ENCODE measurements around the gene FGFR4. TPM values are rescaled to one million over a fixed set of nuclear protein-coding genes. Genes with fewer than 3 reads are reported as not detected.

FGFR4 gene
- total RNA-seq = 1.2 and 1.5 TPM in 2 replicates
- 2.7 TPM for total RNA-seq (2013)
- polyA plus RNA-seq = 2.7 and 3.4 TPM in 2 replicates
- 1.4 and 2.1 TPM in 2 replicates for polyA minus RNA-seq

GRCh38 chr5:177086654-177087397 is at the start of gene FGFR4:
FGFR4 (plus strand) TSS chr5:177086915; CDS start chr5:177089603, 2,688 bp downstream.
- peak; percentile 88 for DNase-seq
- H3K4me2 ChIP-seq (replicated peaks; ENCODE audit: low read depth, low read length, poor library complexity, severe bottlenecking) = peak within 1 kb of the TSS; percentile 93
- H3K27ac ChIP-seq (ENCODE audit: low read length in 2 of 2) = no peak within 1 kb of the TSS
- no peaks in the 10 kb centered on the region for H3K79me2 ChIP-seq (ENCODE audit: control insufficient read depth, insufficient read depth, low read length)
- 2% methylated on average over 54 of the region's 68 CpGs for WGBS (ENCODE audit: insufficient coverage)
- TF ChIP-seq EZH2 (IDR thresholded peaks at IDR 0.05; ENCODE audit: borderline replicate concordance, insufficient read depth, low read depth, low read length, poor library complexity, severe bottlenecking) = no peak
- TF ChIP-seq, protein P1, sequence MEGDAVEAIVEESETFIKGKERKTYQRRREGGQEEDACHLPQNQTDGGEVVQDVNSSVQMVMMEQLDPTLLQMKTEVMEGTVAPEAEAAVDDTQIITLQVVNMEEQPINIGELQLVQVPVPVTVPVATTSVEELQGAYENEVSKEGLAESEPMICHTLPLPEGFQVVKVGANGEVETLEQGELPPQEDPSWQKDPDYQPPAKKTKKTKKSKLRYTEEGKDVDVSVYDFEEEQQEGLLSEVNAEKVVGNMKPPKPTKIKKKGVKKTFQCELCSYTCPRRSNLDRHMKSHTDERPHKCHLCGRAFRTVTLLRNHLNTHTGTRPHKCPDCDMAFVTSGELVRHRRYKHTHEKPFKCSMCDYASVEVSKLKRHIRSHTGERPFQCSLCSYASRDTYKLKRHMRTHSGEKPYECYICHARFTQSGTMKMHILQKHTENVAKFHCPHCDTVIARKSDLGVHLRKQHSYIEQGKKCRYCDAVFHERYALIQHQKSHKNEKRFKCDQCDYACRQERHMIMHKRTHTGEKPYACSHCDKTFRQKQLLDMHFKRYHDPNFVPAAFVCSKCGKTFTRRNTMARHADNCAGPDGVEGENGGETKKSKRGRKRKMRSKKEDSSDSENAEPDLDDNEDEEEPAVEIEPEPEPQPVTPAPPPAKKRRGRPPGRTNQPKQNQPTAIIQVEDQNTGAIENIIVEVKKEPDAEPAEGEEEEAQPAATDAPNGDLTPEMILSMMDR (IDR thresholded peaks at IDR 0.05) = peak; percentile 83
- POLR2A ChIA-PET = no interaction called here
- peaks cover 23% of the 10 kb centered on the region for H3K4me1 Mint-ChIP-seq
- CTCF ChIA-PET = interaction anchor here (0.6 to 6.8 kb wide), 6 partner anchors 15 to 257 kb away, joined by 3 to 77 read pairs (median 4); no protein-coding TSS in a partner anchor
- no peaks in the 10 kb centered on the region for H3K36me3 ChIP-seq (replicated peaks in 1 of 2; ENCODE audit: control extremely low read depth in 1 of 2, control insufficient read depth in 1 of 2, extremely low read depth in 1 of 2, insufficient read depth in 2 of 2, low read length in 1 of 2)
- H3K27me3 ChIP-seq (replicated peaks in 1 of 4; ENCODE audit: control extremely low read depth in 1 of 4, control insufficient read depth in 3 of 4, insufficient read depth in 4 of 4, low read length in 3 of 4) = peaks cover 0 to 21% (median 4%) of the 10 kb centered on the region in 4 experiments
- H3K9me3 Mint-ChIP-seq (ENCODE audit: insufficient read depth) = no peaks in the 10 kb centered on the region
- H3K27ac Mint-ChIP-seq = peak within 1 kb of the TSS; percentile 27
- peaks cover 12 to 22% of the 10 kb centered on the region in 2 donors for H3K4me1 ChIP-seq (ENCODE audit: control insufficient read depth in 2 of 2, insufficient read depth in 2 of 2, low read length in 2 of 2)
- peaks cover 0 to 5% (median 0%) of the 10 kb centered on the region in 3 donors for H3K9me3 ChIP-seq (ENCODE audit: control extremely low read depth in 1 of 3, control insufficient read depth in 2 of 3, insufficient read depth in 1 of 3, low read length in 2 of 3)
- no peaks in the 10 kb centered on the region for H4K20me1 ChIP-seq (ENCODE audit: control insufficient read depth, insufficient read depth, low read length, poor library complexity, severe bottlenecking)
- intact Hi-C loops (cut with micrococcal nuclease) = loop anchor here (1.0 to 2.0 kb wide), 2 partner anchors 15 to 30 kb away; no protein-coding TSS in a partner anchor
- H3K4me3 ChIP-seq (ENCODE audit: control extremely low read depth in 1 of 5, extremely low read depth in 1 of 5, insufficient read depth in 1 of 5, low read depth in 2 of 5, low read length in 4 of 5) = peak within 1 kb of the TSS; percentile 18 to 56 (median 48)
- H2AFZ ChIP-seq (ENCODE audit: insufficient read depth, low read depth, low read length, poor library complexity, severe bottlenecking) = peak within 1 kb of the TSS; percentile 80
- peak within 1 kb of the TSS; percentile 76 for H3K4me3 Mint-ChIP-seq
- ATAC-seq (ENCODE audit: low read depth) = peak; percentile 80
- H3K27me3 Mint-ChIP-seq = peaks cover 8% of the 10 kb centered on the region
- peak within 1 kb of the TSS; percentile 64 for H3K9ac ChIP-seq (ENCODE audit: low read length)

GRCh38 chr5:177036921-177037320 is 49.8 kb upstream of the FGFR4 start:
- WGBS (ENCODE audit: insufficient coverage) = 100% methylated on average over 4 of the region's 5 CpGs
- Histone ChIP-seq H3K9ac (ENCODE audit: low read length) (no peak overlapping the region), H2AFZ (ENCODE audit: insufficient read depth, low read depth, low read length, poor library complexity, severe bottlenecking) (no peak overlapping the region), H3K79me2 (ENCODE audit: control insufficient read depth, insufficient read depth, low read length) (peaks cover 79% of the 10 kb centered on the region), H3K4me2 (replicated peaks; ENCODE audit: low read depth, low read length, poor library complexity, severe bottlenecking) (no peak overlapping the region), H3K4me3 (ENCODE audit: control extremely low read depth in 1 of 5, extremely low read depth in 1 of 5, insufficient read depth in 1 of 5, low read depth in 2 of 5, low read length in 4 of 5) (no peak overlapping the region), H3K4me1 (ENCODE audit: control insufficient read depth in 2 of 2, insufficient read depth in 2 of 2, low read length in 2 of 2) (peaks cover 2 to 4% of the 10 kb centered on the region in 2 donors), H3K27ac (ENCODE audit: low read length in 2 of 2) (no peak overlapping the region), H3K27me3 (replicated peaks in 1 of 4; ENCODE audit: control extremely low read depth in 1 of 4, control insufficient read depth in 3 of 4, insufficient read depth in 4 of 4, low read length in 3 of 4) (no peaks in the 10 kb centered on the region), H3K9me3 (ENCODE audit: control extremely low read depth in 1 of 3, control insufficient read depth in 2 of 3, insufficient read depth in 1 of 3, low read length in 2 of 3) (no peaks in the 10 kb centered on the region), H3K36me3 (replicated peaks in 1 of 2; ENCODE audit: control extremely low read depth in 1 of 2, control insufficient read depth in 1 of 2, extremely low read depth in 1 of 2, insufficient read depth in 2 of 2, low read length in 1 of 2) (peaks cover 1 to 27% of the 10 kb centered on the region in 2 experiments), H4K20me1 (ENCODE audit: control insufficient read depth, insufficient read depth, low read length, poor library complexity, severe bottlenecking) (peaks cover 19% of the 10 kb centered on the region)
- Mint-ChIP-seq H3K27me3 (no peaks in the 10 kb centered on the region), H3K4me3 (no peak overlapping the region), H3K9me3 (ENCODE audit: insufficient read depth) (no peaks in the 10 kb centered on the region), H3K27ac (no peak overlapping the region), H3K4me1 (peaks cover 8% of the 10 kb centered on the region)
- intact Hi-C loops (cut with micrococcal nuclease) = no loop called here
- no peak for ATAC-seq (ENCODE audit: low read depth)
- no peak for DNase-seq
- ChIA-PET CTCF (interaction anchor here (0.6 kb wide), 1 partner anchor 10 kb away, joined by 4 read pairs; no protein-coding TSS in a partner anchor), POLR2A (no interaction called here)
- TF ChIP-seq EZH2 (IDR thresholded peaks at IDR 0.05; ENCODE audit: borderline replicate concordance, insufficient read depth, low read depth, low read length, poor library complexity, severe bottlenecking) = no peak
- TF ChIP-seq, protein P1 (IDR thresholded peaks at IDR 0.05) = no peak

All from B cell (primary cell).